ENCODE results near the gene IGFL4.

The IGFL4 gene

GRCh38 chr19:46018729-46019251, 22.0 kb downstream of the IGFL4 start:
- FAIRE-seq: no peak

- FAIRE-seq: no peak
These were observed 22.7 kb downstream of the IGFL4 start for GRCh38 chr19:46017874-46018675.

GRCh38 chr19:46017095-46017429, 23.7 kb downstream of the IGFL4 start:
- no peak for FAIRE-seq

GRCh38 chr19:46016426-46017094, 24.2 kb downstream of the IGFL4 start:
- no peak for FAIRE-seq

GRCh38 chr19:46015687-46016425, 24.9 kb downstream of the IGFL4 start:
- FAIRE-seq: no peak

- no peak for FAIRE-seq
These were observed 25.7 kb downstream of the IGFL4 start for GRCh38 chr19:46014941-46015686.

- no peak for FAIRE-seq
These were observed 26.3 kb downstream of the IGFL4 start for GRCh38 chr19:46014534-46014933.

GRCh38 chr19:46009530-46010510, 31.0 kb downstream of the IGFL4 start:
- no peak for FAIRE-seq

- no peak for FAIRE-seq
These were observed 34.4 kb downstream of the IGFL4 start for GRCh38 chr19:46006411-46006810.

GRCh38 chr19:46002678-46003275, 38.0 kb downstream of the IGFL4 start:
- FAIRE-seq: no peak

- no peak for FAIRE-seq
These were observed 40.1 kb downstream of the IGFL4 start for GRCh38 chr19:46000491-46001246.

GRCh38 chr19:45999653-46000121, 41.1 kb downstream of the IGFL4 start:
- FAIRE-seq: no peak

GRCh38 chr19:45998834-45999233, 42.0 kb downstream of the IGFL4 start:
- FAIRE-seq: no peak

GRCh38 chr19:45996933-45997332, 43.9 kb downstream of the IGFL4 start:
- no peak for FAIRE-seq

GRCh38 chr19:45995715-45996385, 45.0 kb downstream of the IGFL4 start:
- no peak for FAIRE-seq

- FAIRE-seq: peak; percentile 93
These were observed 45.6 kb downstream of the IGFL4 start, which contains the start of gene CCDC61 for GRCh38 chr19:45994998-45995714. TSS of gene CCDC61 (plus strand) at chr19:45995467. CDS start at chr19:46003019, 7,552 bp downstream.

- no peak for FAIRE-seq
These were observed 46.3 kb downstream of the IGFL4 start for GRCh38 chr19:45994456-45994997.

GRCh38 chr19:45990113-45990728, 50.6 kb downstream of the IGFL4 start:
- FAIRE-seq: no peak

All from islet of Langerhans (tissue), 1 donor.